Mesendoderm (in vitro differentiated cells): Measurements from ENCODE around the gene RNF144A.

ENCODE experiments used
- DNase-seq: peaks from one replicate; pipeline ENCODE4 v3.0.0; 2013
- H2AK5ac ChIP-seq: 2 replicates; pipeline ENCODE4 v1.6.1; 2013; ENCODE audit warnings: low read length, inconsistent platforms
- H2BK120ac ChIP-seq: 2 replicates; pipeline ENCODE4 v1.6.1; 2013; ENCODE audit warnings: low read depth, mild to moderate bottlenecking, low read length, moderate library complexity, mixed read lengths
- H2BK15ac ChIP-seq: replicated peaks from 2 replicates; pipeline ENCODE4 v1.6.1; 2013; ENCODE audit warnings: low read depth, mild to moderate bottlenecking, moderate library complexity
- H2BK5ac ChIP-seq: 2 replicates; pipeline ENCODE4 v1.6.1; 2013; ENCODE audit warnings: low read length, inconsistent platforms
- H3K18ac ChIP-seq: 2 replicates; pipeline ENCODE4 v1.6.1; 2013; ENCODE audit warnings: mild to moderate bottlenecking, low read length, mixed read lengths
- H3K23ac ChIP-seq: one replicate; pipeline ENCODE4 v1.6.1; 2013; ENCODE audit warnings: low read length
- H3K27ac ChIP-seq: 2 replicates; pipeline ENCODE4 v1.5.1; 2013; ENCODE audit warnings: low read depth, mild to moderate bottlenecking, inconsistent platforms, low read length, moderate library complexity
- H3K27me3 ChIP-seq: 2 replicates; pipeline ENCODE4 v1.6.1; 2013; ENCODE audit warnings: low read length, control low read depth, mild to moderate bottlenecking, inconsistent platforms; ENCODE audit not compliant: insufficient read depth, poor library complexity
- H3K36me3 ChIP-seq: 2 replicates; pipeline ENCODE4 v1.6.1; 2013; ENCODE audit warnings: low read length, inconsistent platforms; ENCODE audit not compliant: control insufficient read depth, insufficient read depth
- H3K4ac ChIP-seq: one replicate; pipeline ENCODE4 v1.6.1; 2013; ENCODE audit warnings: low read depth, mild to moderate bottlenecking, low read length, moderate library complexity
- H3K4me1 ChIP-seq: 2 replicates; pipeline ENCODE4 v1.6.1; 2013; ENCODE audit warnings: low read depth, low read length, inconsistent platforms; ENCODE audit not compliant: control insufficient read depth
- H3K4me2 ChIP-seq: 2 replicates; pipeline ENCODE4 v1.6.1; 2013; ENCODE audit warnings: low read length
- H3K4me3 ChIP-seq: 2 replicates; pipeline ENCODE4 v1.5.1; 2013; ENCODE audit warnings: mild to moderate bottlenecking, low read length
- H3K56ac ChIP-seq: one replicate; pipeline ENCODE4 v1.6.1; 2013; ENCODE audit warnings: low read length
- H3K79me1 ChIP-seq: 2 replicates; pipeline ENCODE4 v1.6.1; 2013; ENCODE audit warnings: low read length, inconsistent platforms
- H3K79me2 ChIP-seq: 2 replicates; pipeline ENCODE4 v1.6.1; 2013; ENCODE audit warnings: mild to moderate bottlenecking, low read length; ENCODE audit not compliant: control insufficient read depth, insufficient read depth
- H3K9ac ChIP-seq: 2 replicates; pipeline ENCODE4 v1.6.1; 2013; ENCODE audit warnings: low read length, inconsistent platforms
- H4K5ac ChIP-seq: one replicate; pipeline ENCODE4 v1.6.1; 2013; ENCODE audit warnings: low read length
- H4K8ac ChIP-seq: one replicate; pipeline ENCODE4 v1.6.1; 2013; ENCODE audit warnings: low read depth, mild to moderate bottlenecking, control low read depth, low read length, moderate library complexity
- WGBS: extraction: QIAGEN DNeasy Blood & Tissue Kit; methylation state at CpG from one replicate; pipeline ENCODE4 v1.1.7; 2013; ENCODE audit warnings: low lambda C conversion rate, missing lambda C conversion rate; ENCODE audit not compliant: insufficient coverage; ENCODE audit errors: extremely low coverage; 5-methylcytosine and 5-hydroxymethylcytosine counted together

RNF144A gene

GRCh38 chr2:7034303-7034702 lies 117.1 kb downstream of the RNF144A start:
- Histone ChIP-seq H3K36me3 (no peaks in the 10 kb centered on the region), H3K4me2 (no peak overlapping the region), H3K4me3 (no peak overlapping the region), H2BK15ac (no peak overlapping the region), H3K56ac (no peak overlapping the region), H2AK5ac (no peak overlapping the region), H3K4ac (no peak overlapping the region), H3K9ac (no peak overlapping the region), H3K27me3 (no peaks in the 10 kb centered on the region), H3K18ac (no peak overlapping the region), H3K23ac (no peak overlapping the region), H3K4me1 (no peaks in the 10 kb centered on the region), H3K79me1 (no peaks in the 10 kb centered on the region), H3K79me2 (no peaks in the 10 kb centered on the region), H3K27ac (no peak overlapping the region), H4K5ac (no peak overlapping the region), H2BK5ac (no peak overlapping the region), H2BK120ac (no peak overlapping the region), H4K8ac (no peak overlapping the region)
- peak; percentile 49 for DNase-seq
- no CpG with 5 or more reads among the region's 14 CpGs for WGBS

- no peaks in the 10 kb centered on the region for H3K36me3 ChIP-seq
Observed at GRCh38 chr2:7035884-7036283, 118.7 kb downstream of the RNF144A start.

GRCh38 chr2:7037340-7038333 lies 120.4 kb downstream of the RNF144A start:
- no peaks in the 10 kb centered on the region for H3K36me3 ChIP-seq
- H3K18ac ChIP-seq, result no peak overlapping the region
- H3K79me1 ChIP-seq, result no peaks in the 10 kb centered on the region
- no CpG with 5 or more reads among the region's 18 CpGs for WGBS
- no peak overlapping the region for H4K5ac ChIP-seq
- H3K27ac ChIP-seq, result no peak overlapping the region
- H3K23ac ChIP-seq, result no peak overlapping the region
- H2AK5ac ChIP-seq, result no peak overlapping the region
- H3K9ac ChIP-seq, result no peak overlapping the region
- no peaks in the 10 kb centered on the region for H3K4me1 ChIP-seq
- no peak overlapping the region for H3K4me2 ChIP-seq
- H3K27me3 ChIP-seq, result no peaks in the 10 kb centered on the region
- H3K79me2 ChIP-seq, result no peaks in the 10 kb centered on the region
- no peak overlapping the region for H3K4me3 ChIP-seq
- H3K4ac ChIP-seq, result no peak overlapping the region
- peak; percentile 75 for DNase-seq
- no peak overlapping the region for H4K8ac ChIP-seq
- no peak overlapping the region for H2BK120ac ChIP-seq
- H2BK5ac ChIP-seq, result no peak overlapping the region
- no peak overlapping the region for H3K56ac ChIP-seq
- no peak overlapping the region for H2BK15ac ChIP-seq

More at GRCh38 chr2:7035884-7036283, 118.7 kb downstream of the RNF144A start:
- Histone ChIP-seq H4K5ac (no peak overlapping the region), H3K4me1 (no peaks in the 10 kb centered on the region), H3K56ac (no peak overlapping the region), H3K27ac (no peak overlapping the region), H3K18ac (no peak overlapping the region), H3K4me3 (no peak overlapping the region), H4K8ac (no peak overlapping the region), H2BK5ac (no peak overlapping the region), H2AK5ac (no peak overlapping the region), H2BK120ac (no peak overlapping the region), H3K9ac (no peak overlapping the region), H3K4ac (no peak overlapping the region), H3K23ac (no peak overlapping the region), H3K27me3 (no peaks in the 10 kb centered on the region), H3K79me2 (no peaks in the 10 kb centered on the region), H2BK15ac (no peak overlapping the region), H3K79me1 (no peaks in the 10 kb centered on the region), H3K4me2 (no peak overlapping the region)
- no peak for DNase-seq
- WGBS, result no CpG with 5 or more reads among the region's 13 CpGs

- WGBS, result no CpG with 5 or more reads among the region's 8 CpGs
- H2BK120ac ChIP-seq, result no peak overlapping the region
- no peaks in the 10 kb centered on the region for H3K36me3 ChIP-seq
Observed at GRCh38 chr2:7040547-7040946, 123.3 kb downstream of the RNF144A start.

GRCh38 chr2:7041421-7041820 lies 124.2 kb downstream of the RNF144A start:
- Histone ChIP-seq H3K27me3 (no peaks in the 10 kb centered on the region), H2BK5ac (no peak overlapping the region), H3K4me1 (no peaks in the 10 kb centered on the region), H4K8ac (no peak overlapping the region), H3K36me3 (no peaks in the 10 kb centered on the region), H2BK120ac (no peak overlapping the region), H3K18ac (no peak overlapping the region), H3K56ac (no peak overlapping the region), H3K79me1 (no peaks in the 10 kb centered on the region), H2AK5ac (no peak overlapping the region), H3K4me3 (no peak overlapping the region), H4K5ac (no peak overlapping the region), H3K4ac (no peak overlapping the region), H3K9ac (no peak overlapping the region), H3K23ac (no peak overlapping the region), H3K4me2 (no peak overlapping the region), H3K27ac (no peak overlapping the region), H2BK15ac (no peak overlapping the region), H3K79me2 (no peaks in the 10 kb centered on the region)
- WGBS, result no CpG with 5 or more reads among the region's 7 CpGs
- DNase-seq, result no peak

More at GRCh38 chr2:7040547-7040946, 123.3 kb downstream of the RNF144A start:
- Histone ChIP-seq H2BK5ac (no peak overlapping the region), H3K18ac (no peak overlapping the region), H4K5ac (no peak overlapping the region), H3K4me2 (no peak overlapping the region), H3K27me3 (no peaks in the 10 kb centered on the region), H3K79me2 (no peaks in the 10 kb centered on the region), H3K4me3 (no peak overlapping the region), H3K9ac (no peak overlapping the region), H3K4ac (no peak overlapping the region), H3K56ac (no peak overlapping the region), H3K27ac (no peak overlapping the region), H3K23ac (no peak overlapping the region), H2AK5ac (no peak overlapping the region), H3K79me1 (no peaks in the 10 kb centered on the region), H4K8ac (no peak overlapping the region), H2BK15ac (no peak overlapping the region), H3K4me1 (no peaks in the 10 kb centered on the region)
- no peak for DNase-seq
